HG02973 (cell line): Measurements from ENCODE around the gene GRHL3.

Experiments
- ATAC-seq: cut with Tn5 transposase; IDR thresholded peaks from one replicate; pipeline ENCODE4 v1.9.1; 2021; ENCODE audit warnings: moderate library complexity; ENCODE audit not compliant: unreplicated experiment

The GRHL3 gene

GRCh38 chr1:24340770-24341169 is 21.6 kb downstream of the GRHL3 start:
- ATAC-seq = no peak

- ATAC-seq = no peak
Measured at GRCh38 chr1:24341260-24341659, 22.1 kb downstream of the GRHL3 start.

- ATAC-seq = no peak
Measured at GRCh38 chr1:24343412-24344089, 24.4 kb downstream of the GRHL3 start.

GRCh38 chr1:24344090-24344742 is 25.1 kb downstream of the GRHL3 start:
- ATAC-seq = no peak

- ATAC-seq = no peak
Measured at GRCh38 chr1:24345334-24345733, 26.2 kb downstream of the GRHL3 start.

- ATAC-seq = no peak
Measured at GRCh38 chr1:24347159-24347934, 28.2 kb downstream of the GRHL3 start.

GRCh38 chr1:24348196-24348595 is 29.0 kb downstream of the GRHL3 start:
- no peak for ATAC-seq

- ATAC-seq = no peak
Measured at GRCh38 chr1:24349891-24350290, 30.7 kb downstream of the GRHL3 start.

- no peak for ATAC-seq
Measured at GRCh38 chr1:24351247-24351646, 32.1 kb downstream of the GRHL3 start.

- no peak for ATAC-seq
Measured at GRCh38 chr1:24351918-24352627, 32.9 kb downstream of the GRHL3 start.

- no peak for ATAC-seq
Measured at GRCh38 chr1:24353292-24353891, 34.2 kb downstream of the GRHL3 start.

GRCh38 chr1:24355466-24355865 is 36.3 kb downstream of the GRHL3 start:
- no peak for ATAC-seq

GRCh38 chr1:24357038-24357437 is 37.9 kb downstream of the GRHL3 start:
- ATAC-seq = no peak

- ATAC-seq = no peak
Measured at GRCh38 chr1:24360681-24361080, 41.5 kb downstream of the GRHL3 start.

- ATAC-seq = no peak
Measured at GRCh38 chr1:24361811-24362210, 42.7 kb downstream of the GRHL3 start.

GRCh38 chr1:24362396-24362795 is 43.2 kb downstream of the GRHL3 start:
- ATAC-seq = no peak

- ATAC-seq = no peak
Measured at GRCh38 chr1:24362982-24363614, 43.9 kb downstream of the GRHL3 start.

GRCh38 chr1:24363994-24364393 is 44.8 kb downstream of the GRHL3 start:
- no peak for ATAC-seq

- ATAC-seq = no peak
Measured at GRCh38 chr1:24364605-24364974, 45.4 kb downstream of the GRHL3 start.

- ATAC-seq = no peak
Measured at GRCh38 chr1:24364975-24365678, 46.0 kb downstream of the GRHL3 start.
